GM10266 (cell line): ENCODE measurements around the gene CHD2.
A peak's percentile ranks its signal among the peaks of the same experiment; 100 is the strongest.

Experiments
- DNase-seq: peaks from one replicate; pipeline ENCODE4 v3.0.0; 2012; ENCODE audit errors: extremely low spot score
- TF ChIP-seq, protein P1 (sequence below): IDR thresholded peaks from 2 replicates; pipeline ENCODE4 v1.5.1; 2012; ENCODE audit warnings: mild to moderate bottlenecking, low read depth; ENCODE audit not compliant: control insufficient read depth, insufficient read depth; ENCODE audit errors: missing control alignments

Gene CHD2

DNA sequence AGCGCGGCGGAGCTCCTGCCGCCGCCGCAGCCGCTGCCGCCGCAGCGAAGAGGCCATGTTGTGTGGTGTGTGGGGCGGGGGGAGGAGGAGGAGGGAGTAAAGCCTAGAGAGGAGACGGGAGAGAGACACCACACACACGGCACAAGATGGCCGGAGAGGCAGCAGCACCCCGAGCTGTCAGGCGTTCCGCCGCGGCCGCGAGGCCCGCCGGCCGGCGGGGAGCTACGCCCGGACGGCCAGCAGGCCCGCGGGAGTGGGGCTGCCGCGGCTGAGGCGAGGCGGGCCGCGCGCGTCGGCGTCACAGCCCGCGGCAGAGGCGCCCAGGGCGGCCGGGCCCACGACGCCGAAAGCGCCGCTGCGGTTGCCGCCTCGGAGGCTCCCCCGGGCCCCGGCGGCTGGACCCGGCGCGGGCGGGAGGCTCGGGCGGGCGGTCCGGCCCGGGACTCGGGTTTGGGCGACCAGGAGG, 17.4 kb upstream of the CHD2 start:
- no peak for DNase-seq
- TF ChIP-seq, protein P1, sequence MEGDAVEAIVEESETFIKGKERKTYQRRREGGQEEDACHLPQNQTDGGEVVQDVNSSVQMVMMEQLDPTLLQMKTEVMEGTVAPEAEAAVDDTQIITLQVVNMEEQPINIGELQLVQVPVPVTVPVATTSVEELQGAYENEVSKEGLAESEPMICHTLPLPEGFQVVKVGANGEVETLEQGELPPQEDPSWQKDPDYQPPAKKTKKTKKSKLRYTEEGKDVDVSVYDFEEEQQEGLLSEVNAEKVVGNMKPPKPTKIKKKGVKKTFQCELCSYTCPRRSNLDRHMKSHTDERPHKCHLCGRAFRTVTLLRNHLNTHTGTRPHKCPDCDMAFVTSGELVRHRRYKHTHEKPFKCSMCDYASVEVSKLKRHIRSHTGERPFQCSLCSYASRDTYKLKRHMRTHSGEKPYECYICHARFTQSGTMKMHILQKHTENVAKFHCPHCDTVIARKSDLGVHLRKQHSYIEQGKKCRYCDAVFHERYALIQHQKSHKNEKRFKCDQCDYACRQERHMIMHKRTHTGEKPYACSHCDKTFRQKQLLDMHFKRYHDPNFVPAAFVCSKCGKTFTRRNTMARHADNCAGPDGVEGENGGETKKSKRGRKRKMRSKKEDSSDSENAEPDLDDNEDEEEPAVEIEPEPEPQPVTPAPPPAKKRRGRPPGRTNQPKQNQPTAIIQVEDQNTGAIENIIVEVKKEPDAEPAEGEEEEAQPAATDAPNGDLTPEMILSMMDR, result no peak

- peak; percentile 33 for DNase-seq
- TF ChIP-seq, protein P1, result no peak
Measured at GRCh38 chr15:92883163-92883875, 16.8 kb upstream of the CHD2 start.

- TF ChIP-seq, protein P1, result no peak
- no peak for DNase-seq
Measured at GRCh38 chr15:92883876-92884435, 16.2 kb upstream of the CHD2 start.

DNA sequence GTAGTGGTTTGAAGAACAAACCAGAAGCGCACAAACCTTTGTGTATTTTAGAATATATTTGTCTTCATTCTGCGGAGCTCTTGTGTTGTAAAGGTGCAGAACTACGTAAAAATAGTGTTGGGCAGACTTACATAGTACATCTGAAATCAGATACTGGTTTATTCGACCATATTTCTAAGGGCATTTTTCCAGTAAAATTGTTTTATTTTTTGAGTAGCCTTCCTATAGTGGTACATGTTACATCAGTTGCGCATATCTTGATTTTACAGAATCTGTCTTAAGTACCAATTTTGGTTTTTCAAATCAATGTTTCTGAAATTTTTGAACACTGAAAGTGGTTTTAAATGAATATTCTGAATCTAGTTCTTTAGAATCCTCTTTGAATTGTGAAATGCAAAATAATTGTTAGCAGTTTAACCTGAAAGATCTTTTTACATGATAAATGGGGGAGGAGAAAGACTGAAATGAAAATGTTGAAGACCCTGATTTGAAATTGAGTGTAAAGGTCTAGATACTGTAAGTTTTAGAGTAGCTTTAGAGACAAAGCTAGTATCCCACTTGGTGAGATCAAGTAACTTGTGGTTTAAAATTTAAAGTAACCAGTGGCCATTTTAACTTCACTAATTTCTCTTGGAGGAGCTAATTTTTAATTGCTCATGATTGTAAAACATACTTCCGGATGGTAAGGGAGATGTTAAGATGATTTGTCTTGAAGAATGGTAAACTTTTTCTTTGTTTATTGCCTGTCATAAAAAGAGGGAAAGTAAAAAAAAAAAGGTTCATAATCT, 15.5 kb upstream of the CHD2 start:
- DNase-seq, result no peak

DNA sequence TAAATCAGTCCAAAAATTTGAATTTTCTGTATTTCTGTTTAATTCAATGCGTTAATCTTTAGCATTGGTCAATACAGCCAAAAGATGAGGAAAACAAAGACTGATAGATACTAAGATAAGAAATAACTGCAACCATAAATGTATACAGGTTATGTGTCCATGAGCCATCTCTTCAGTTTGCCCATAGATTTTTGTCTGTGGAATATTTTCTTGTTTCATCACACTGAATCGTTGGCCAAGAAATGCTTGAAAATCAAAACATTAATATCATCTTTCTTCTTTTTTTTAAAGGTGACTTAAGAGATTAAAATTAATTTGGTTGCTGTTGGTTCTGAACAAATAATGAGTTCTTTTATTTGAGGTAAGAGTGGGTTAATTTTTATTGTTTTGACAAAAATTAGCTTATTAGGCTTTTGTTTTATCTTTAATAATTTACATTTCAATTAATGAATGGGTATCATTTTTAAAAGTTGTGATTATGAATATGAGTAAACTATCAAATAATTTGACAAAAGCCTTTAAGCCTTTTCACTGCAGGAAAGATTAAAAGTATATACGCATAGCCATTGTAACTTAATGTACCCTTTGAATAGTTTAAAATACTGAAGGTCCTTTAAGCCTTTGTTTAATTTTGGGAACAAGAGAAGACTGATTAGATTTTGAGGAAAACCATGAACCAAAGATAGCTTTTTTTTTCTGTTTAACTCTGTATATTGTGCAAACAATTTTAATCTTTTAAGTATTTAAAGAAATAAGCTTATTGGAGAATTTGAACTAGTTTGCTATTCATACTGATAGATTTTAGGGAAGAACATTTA, 14.7 kb upstream of the CHD2 start:
- DNase-seq, result no peak
- TF ChIP-seq, protein P1, result no peak

More for the DNA sequence above, 15.5 kb upstream of the CHD2 start:
- TF ChIP-seq, protein P1, result no peak

DNA sequence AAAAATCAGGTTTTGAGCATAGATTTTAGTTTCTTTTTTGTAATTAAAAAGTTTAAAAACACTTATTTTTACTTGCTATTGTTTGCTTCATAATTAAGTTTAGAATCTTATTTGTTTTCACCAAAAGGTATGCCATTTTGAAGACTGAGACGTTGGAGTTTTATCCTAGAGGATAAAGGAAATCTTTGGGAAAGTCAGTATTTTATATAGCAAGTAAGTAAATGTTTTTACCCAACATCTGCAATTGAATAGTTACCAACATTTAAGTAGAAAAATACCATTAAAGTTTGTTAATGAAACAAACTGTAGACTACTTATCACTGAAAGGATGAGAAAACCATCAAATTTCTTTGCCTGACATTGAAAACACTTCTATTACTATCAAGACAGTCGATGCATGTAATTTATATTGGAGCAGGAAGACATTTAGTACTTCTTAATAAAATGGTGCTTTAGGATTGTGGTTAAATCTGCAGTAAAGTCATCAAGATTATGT, 14.0 kb upstream of the CHD2 start:
- TF ChIP-seq, protein P1, result no peak
- no peak for DNase-seq
